GM18867 (cell line): ENCODE data around the gene NUF2.
"Not testable (repeated sequence)": the region's sequence is repeated elsewhere in the genome, so short reads cannot be mapped to it uniquely, and the experiment has no call there.

Source experiments
- ATAC-seq: cut with Tn5 transposase; IDR thresholded peaks from one replicate; pipeline ENCODE4 v1.9.1; 2021; ENCODE audit warnings: mild to moderate bottlenecking, moderate library complexity; ENCODE audit not compliant: unreplicated experiment

Gene NUF2

GRCh38 chr1:163321311-163322305 is at the start of gene NUF2:
NUF2 (plus strand) TSS chr1:163321954; CDS start chr1:163326052, 4,098 bp downstream.
- peak; percentile 97 for ATAC-seq

- ATAC-seq: no peak
These were observed 47.9 kb upstream of the NUF2 start for GRCh38 chr1:163273766-163274441.

GRCh38 chr1:163275222-163275621 is 46.5 kb upstream of the NUF2 start:
- ATAC-seq: no peak

- no peak for ATAC-seq
These were observed 43.2 kb upstream of the NUF2 start for GRCh38 chr1:163278602-163279001.

GRCh38 chr1:163284867-163285266 is 36.9 kb upstream of the NUF2 start:
- not testable (repeated sequence) for ATAC-seq

- no peak for ATAC-seq
These were observed 31.6 kb upstream of the NUF2 start for GRCh38 chr1:163290025-163290640.

- ATAC-seq: no peak
These were observed 30.3 kb upstream of the NUF2 start for GRCh38 chr1:163291461-163291860.

- ATAC-seq: not testable (repeated sequence)
These were observed 29.6 kb upstream of the NUF2 start for GRCh38 chr1:163292153-163292552.

GRCh38 chr1:163293497-163293896 is 28.3 kb upstream of the NUF2 start:
- not testable (repeated sequence) for ATAC-seq

GRCh38 chr1:163295949-163296348 is 25.8 kb upstream of the NUF2 start:
- no peak for ATAC-seq

GRCh38 chr1:163296504-163297263 is 25.1 kb upstream of the NUF2 start:
- ATAC-seq: no peak

- no peak for ATAC-seq
These were observed 23.4 kb upstream of the NUF2 start for GRCh38 chr1:163298365-163298764.

- ATAC-seq: no peak
These were observed 21.2 kb upstream of the NUF2 start for GRCh38 chr1:163300568-163300967.

- no peak for ATAC-seq
These were observed 18.2 kb upstream of the NUF2 start for GRCh38 chr1:163303561-163303960.

- ATAC-seq: no peak
These were observed 16.3 kb upstream of the NUF2 start for GRCh38 chr1:163305441-163305840.

- no peak for ATAC-seq
These were observed 14.1 kb upstream of the NUF2 start for GRCh38 chr1:163307479-163308171.

- ATAC-seq: no peak
These were observed 12.9 kb upstream of the NUF2 start for GRCh38 chr1:163308811-163309210.

- ATAC-seq: no peak
These were observed 5.9 kb upstream of the NUF2 start for GRCh38 chr1:163315773-163316374.

- ATAC-seq: no peak
These were observed 863 bp upstream of the NUF2 start for GRCh38 chr1:163320891-163321290.

- not testable (repeated sequence) for ATAC-seq
These were observed 1.6 kb downstream of the NUF2 start for GRCh38 chr1:163323339-163323738.
